Neutrophil (primary cell): Measurements from ENCODE around the gene STEEP1.

ENCODE experiments used
- H3K27ac ChIP-seq: fragments of 200-600 bp; sonication (generic); 2 replicates; pipeline ENCODE4 v1.5.1; 2016; ENCODE audit warnings: mild to moderate bottlenecking, moderate library complexity
- H3K27me3 ChIP-seq: fragments of 200-600 bp; sonication (generic); 2 replicates; pipeline ENCODE4 v1.6.0; 2016; ENCODE audit warnings: mild to moderate bottlenecking
- H3K36me3 ChIP-seq: fragments of 200-600 bp; sonication (generic); 2 replicates; pipeline ENCODE4 v1.5.1; 2017
- H3K4me1 ChIP-seq, 2 experiments: fragments of 200-600 bp in 1 of 2; sonication (generic) in 1 of 2; 1 replicate in 1 of 2; 2 replicates in 1 of 2; pipeline versions ENCODE4 v1.5.1 to v1.6.1; 2013 to 2016; ENCODE audit warnings: low read depth in 1 of 2, low read length in 1 of 2, mild to moderate bottlenecking in 1 of 2, moderate library complexity in 1 of 2; ENCODE audit not compliant: control insufficient read depth in 1 of 2, insufficient read depth in 1 of 2
- H3K4me3 ChIP-seq, 2 experiments: fragments of 200-600 bp in 1 of 2; sonication (generic) in 1 of 2; 1 replicate in 1 of 2; 2 replicates in 1 of 2; pipeline ENCODE4 v1.5.1; 2013 to 2016; ENCODE audit warnings: low read depth in 1 of 2, low read length in 1 of 2, mild to moderate bottlenecking in 1 of 2, moderate library complexity in 1 of 2
- H3K9me3 ChIP-seq: fragments of 200-600 bp; sonication (generic); 2 replicates; pipeline ENCODE4 v1.5.1; 2016
- CTCF ChIP-seq: fragments of 200-600 bp; sonication (generic); IDR thresholded peaks from 2 replicates; pipeline ENCODE4 v1.5.1; 2016; ENCODE audit warnings: antibody characterized with exemption

STEEP1 gene

GRCh38 chrX:119549327-119550016, 15.7 kb downstream of the STEEP1 start:
- H3K36me3 ChIP-seq: no peaks in the 10 kb centered on the region
- H3K27ac ChIP-seq: no peak overlapping the region
- H3K9me3 ChIP-seq: no peaks in the 10 kb centered on the region
- H3K27me3 ChIP-seq: no peaks in the 10 kb centered on the region
- no peaks in the 10 kb centered on the region for H3K4me1 ChIP-seq
- H3K4me3 ChIP-seq: no peak overlapping the region
- no peak for TF ChIP-seq CTCF

- no peak overlapping the region for H3K4me3 ChIP-seq
- H3K4me1 ChIP-seq: no peaks in the 10 kb centered on the region
- H3K27me3 ChIP-seq: no peaks in the 10 kb centered on the region
- H3K27ac ChIP-seq: no peak overlapping the region
- TF ChIP-seq CTCF: no peak
- peaks cover 7% of the 10 kb centered on the region for H3K36me3 ChIP-seq
- no peaks in the 10 kb centered on the region for H3K9me3 ChIP-seq
Measured at GRCh38 chrX:119541188-119541587, 24.0 kb downstream of the STEEP1 start.

DNA sequence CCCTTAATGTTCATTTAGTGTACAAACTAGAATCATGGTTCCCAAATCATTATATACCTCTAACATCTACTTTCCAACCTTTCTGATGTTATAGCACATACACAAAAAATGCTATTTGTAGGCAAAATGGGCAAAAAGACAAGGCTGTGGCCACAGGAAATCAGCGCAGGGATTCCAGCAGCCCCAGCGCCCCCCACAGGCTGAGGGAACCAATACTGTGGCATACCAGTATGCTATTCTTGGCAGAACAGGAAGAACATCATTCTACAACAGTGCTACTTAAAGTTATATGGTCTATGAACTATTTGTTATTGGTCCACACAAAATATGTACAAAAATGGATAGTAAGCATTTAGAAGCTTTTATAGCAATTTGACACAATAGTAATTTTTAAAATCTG, 25.3 kb downstream of the STEEP1 start:
- no peaks in the 10 kb centered on the region for H3K4me1 ChIP-seq
- no peaks in the 10 kb centered on the region for H3K27me3 ChIP-seq
- no peak for TF ChIP-seq CTCF
- no peaks in the 10 kb centered on the region for H3K9me3 ChIP-seq
- H3K27ac ChIP-seq: no peak overlapping the region
- H3K36me3 ChIP-seq: peaks cover 7% of the 10 kb centered on the region
- no peak overlapping the region for H3K4me3 ChIP-seq

- Histone ChIP-seq H3K27me3 (no peaks in the 10 kb centered on the region), H3K9me3 (no peaks in the 10 kb centered on the region), H3K27ac (no peak overlapping the region), H3K4me3 (no peak overlapping the region), H3K4me1 (no peaks in the 10 kb centered on the region), H3K36me3 (peaks cover 7% of the 10 kb centered on the region)
- no peak for TF ChIP-seq CTCF
Measured at GRCh38 chrX:119537487-119537886, 27.7 kb downstream of the STEEP1 start.

GRCh38 chrX:119529345-119530276, 35.6 kb downstream of the STEEP1 start:
- H3K27me3 ChIP-seq: no peaks in the 10 kb centered on the region
- H3K4me3 ChIP-seq: no peak overlapping the region
- H3K4me1 ChIP-seq: no peaks in the 10 kb centered on the region
- H3K9me3 ChIP-seq: no peaks in the 10 kb centered on the region
- no peaks in the 10 kb centered on the region for H3K36me3 ChIP-seq
- H3K27ac ChIP-seq: no peak overlapping the region
- TF ChIP-seq CTCF: no peak
